ENCODE measurements around the gene GRID1. TPM values are rescaled to one million over a fixed set of nuclear protein-coding genes. Genes with fewer than 3 reads are reported as not detected.

The GRID1 gene
- total RNA-seq, 1 donor = not detected

- DNase-seq (ENCODE audit: low read depth) = no peak
- no peak for TF ChIP-seq CTCF (IDR thresholded peaks at IDR 0.05; ENCODE audit: insufficient read depth, low read depth, low read length)
- no peak overlapping the region for H3K4me3 ChIP-seq (ENCODE audit: low read depth, low read length)
These were observed 5.2 kb downstream of the GRID1 start for GRCh38 chr10:86361156-86362128.

DNA sequence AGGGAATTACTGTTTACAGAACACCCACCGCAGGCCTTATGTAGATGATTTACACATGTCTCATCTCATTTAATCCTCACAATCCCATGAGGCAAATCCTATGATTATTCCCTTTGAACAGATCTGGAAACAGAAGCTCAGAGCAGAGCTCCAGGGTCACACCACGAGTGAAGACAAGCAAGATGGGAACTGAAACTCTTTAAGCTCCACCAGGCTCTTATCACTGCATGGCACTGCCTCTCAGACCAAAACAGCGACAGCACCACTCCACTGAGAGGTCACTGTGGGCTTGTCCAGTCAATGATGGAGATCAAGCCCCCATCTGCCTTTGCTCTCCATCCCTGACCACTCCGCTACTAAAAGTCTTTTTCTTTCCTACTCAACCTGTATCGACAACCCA is 5.9 kb downstream of the GRID1 start:
- no peak for TF ChIP-seq CTCF (IDR thresholded peaks at IDR 0.05; ENCODE audit: insufficient read depth, low read depth, low read length)
- H3K4me3 ChIP-seq (ENCODE audit: low read depth, low read length) = no peak overlapping the region
- DNase-seq (ENCODE audit: low read depth) = no peak

- TF ChIP-seq CTCF (IDR thresholded peaks at IDR 0.05; ENCODE audit: insufficient read depth, low read depth, low read length) = no peak
- no peak for DNase-seq (ENCODE audit: low read depth)
- H3K4me3 ChIP-seq (ENCODE audit: low read depth, low read length) = no peak overlapping the region
These were observed 6.6 kb downstream of the GRID1 start for GRCh38 chr10:86359954-86360353.

DNA sequence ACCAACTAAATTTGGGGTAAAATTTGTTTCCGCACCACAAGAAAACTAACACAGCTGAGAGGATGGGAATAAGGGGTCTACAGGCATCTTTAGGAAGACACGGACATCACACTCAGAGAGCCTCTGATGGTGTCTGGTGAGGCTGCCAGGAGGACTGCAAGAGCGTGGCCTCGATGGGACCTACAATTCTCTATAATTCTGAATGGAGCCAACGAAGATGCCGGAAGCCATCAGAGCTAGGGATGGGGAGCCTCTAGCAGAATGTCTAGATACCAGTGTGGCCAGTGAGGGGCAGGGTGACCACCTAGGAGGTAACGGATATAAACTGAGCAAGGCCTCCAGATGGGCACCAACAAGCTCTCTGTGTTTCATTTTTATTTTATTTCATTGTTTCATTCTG is 7.5 kb downstream of the GRID1 start:
- DNase-seq (ENCODE audit: low read depth) = no peak
- H3K4me3 ChIP-seq (ENCODE audit: low read depth, low read length) = no peak overlapping the region
- no peak for TF ChIP-seq CTCF (IDR thresholded peaks at IDR 0.05; ENCODE audit: insufficient read depth, low read depth, low read length)

GRCh38 chr10:86357676-86358075 is 8.9 kb downstream of the GRID1 start:
- TF ChIP-seq CTCF (IDR thresholded peaks at IDR 0.05; ENCODE audit: insufficient read depth, low read depth, low read length) = no peak
- no peak overlapping the region for H3K4me3 ChIP-seq (ENCODE audit: low read depth, low read length)
- DNase-seq (ENCODE audit: low read depth) = no peak

DNA sequence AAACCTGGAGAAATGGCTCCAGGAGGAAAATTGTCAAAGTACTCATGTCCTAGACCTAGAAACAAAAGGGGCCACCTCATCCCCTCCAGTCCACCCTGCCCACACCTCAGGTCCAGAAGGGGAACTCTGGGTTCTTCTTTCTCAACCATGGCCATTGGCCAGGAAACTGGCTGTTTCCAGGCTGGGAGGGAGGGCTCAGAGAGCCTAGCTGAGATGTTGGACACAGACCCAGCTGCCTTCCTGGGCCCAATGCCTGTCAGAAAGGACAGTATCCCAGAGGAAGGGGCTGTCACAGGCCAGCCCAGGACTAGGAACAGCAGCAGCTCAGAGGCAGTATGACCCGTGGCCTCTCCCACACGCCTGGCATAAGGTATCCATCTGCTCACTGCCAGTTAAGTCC is 9.6 kb downstream of the GRID1 start:
- no peak for DNase-seq (ENCODE audit: low read depth)
- TF ChIP-seq CTCF (IDR thresholded peaks at IDR 0.05; ENCODE audit: insufficient read depth, low read depth, low read length) = no peak
- no peak overlapping the region for H3K4me3 ChIP-seq (ENCODE audit: low read depth, low read length)

Measured in fibroblast of villous mesenchyme (primary cell).